ACC112 (cell line): Measurements from ENCODE around the gene MADD.

Source experiments
- H2AFZ ChIP-seq: fragments of 200-600 bp; sonication (generic); one replicate; pipeline ENCODE4 v1.6.0; 2017; ENCODE audit warnings: antibody characterized with exemption, low read length; ENCODE audit not compliant: unreplicated experiment
- H3K27ac ChIP-seq: fragments of 200-600 bp; sonication (generic); 2 replicates; pipeline ENCODE4 v1.5.1; 2014; ENCODE audit warnings: low read depth, mild to moderate bottlenecking, antibody characterized with exemption, low read length, moderate library complexity
- H3K27me3 ChIP-seq: fragments of 200-600 bp; sonication (generic); 2 replicates; pipeline ENCODE4 v1.6.1; 2014; ENCODE audit warnings: mild to moderate bottlenecking, antibody characterized with exemption, low read length, moderate library complexity, mixed read lengths; ENCODE audit not compliant: insufficient read depth
- H3K36me3 ChIP-seq: fragments of 200-600 bp; sonication (generic); 2 replicates; pipeline ENCODE4 v1.6.1; 2016; ENCODE audit warnings: mild to moderate bottlenecking, antibody characterized with exemption, low read length, moderate library complexity, mixed read lengths; ENCODE audit not compliant: insufficient read depth
- H3K4me1 ChIP-seq: fragments of 200-600 bp; sonication (generic); one replicate; pipeline ENCODE4 v1.6.1; 2016; ENCODE audit warnings: low read length, mixed read lengths; ENCODE audit not compliant: insufficient read depth, unreplicated experiment, control insufficient read depth
- H3K4me3 ChIP-seq: fragments of 200-600 bp; sonication (generic); 2 replicates; pipeline ENCODE4 v1.5.1; 2014; ENCODE audit warnings: mild to moderate bottlenecking, low read depth, low read length
- H3K79me2 ChIP-seq: fragments of 200-600 bp; sonication (generic); one replicate; pipeline ENCODE4 v1.6.0; 2016; ENCODE audit warnings: low read length; ENCODE audit not compliant: control insufficient read depth, unreplicated experiment, insufficient read depth

The MADD gene

DNA sequence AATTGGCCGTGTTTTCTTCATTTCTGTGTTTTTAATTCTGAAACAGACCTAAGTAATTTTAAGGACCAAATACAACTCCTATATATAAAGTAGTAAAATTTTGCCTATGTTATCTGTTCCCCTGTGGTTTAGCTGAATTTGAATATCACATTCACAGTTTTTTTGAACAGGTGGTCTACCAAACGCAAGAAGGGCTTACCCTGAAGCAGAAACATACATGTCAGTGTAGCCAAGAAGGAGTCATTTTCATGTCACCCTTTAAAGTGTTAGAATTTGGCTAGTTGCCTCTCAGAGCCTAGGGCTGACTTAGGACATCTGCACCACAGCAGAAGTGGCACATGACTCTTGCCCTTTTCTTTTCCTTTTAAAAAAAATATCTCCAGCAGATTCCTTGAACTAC is 48.2 kb downstream of the MADD start:
- Histone ChIP-seq H3K27ac (no peak overlapping the region), H3K4me3 (no peak overlapping the region)

GRCh38 chr11:47324520-47324919 is 54.6 kb downstream of the MADD start:
- Histone ChIP-seq H3K79me2 (no peaks in the 10 kb centered on the region), H3K4me3 (no peak overlapping the region), H3K36me3 (0 out of 2 replicates have a peak, but pooled peaks cover 4% of the 10 kb centered on the region), H3K27ac (no peak overlapping the region), H3K4me1 (no peaks in the 10 kb centered on the region), H3K27me3 (no peaks in the 10 kb centered on the region), H2AFZ (no peak overlapping the region)

More for the DNA sequence above, 48.2 kb downstream of the MADD start:
- no peaks in the 10 kb centered on the region for H3K27me3 ChIP-seq
- H3K4me1 ChIP-seq = no peaks in the 10 kb centered on the region
- 0 out of 2 replicates have a peak, but pooled peaks cover 4% of the 10 kb centered on the region for H3K36me3 ChIP-seq
- H2AFZ ChIP-seq = no peak overlapping the region
- H3K79me2 ChIP-seq = no peaks in the 10 kb centered on the region

GRCh38 chr11:47325271-47326041 is 55.5 kb downstream of the MADD start:
- Histone ChIP-seq H3K79me2 (no peaks in the 10 kb centered on the region), H2AFZ (no peak overlapping the region), H3K36me3 (0 out of 2 replicates have a peak, but pooled peaks cover 4% of the 10 kb centered on the region), H3K27me3 (no peaks in the 10 kb centered on the region), H3K4me1 (no peaks in the 10 kb centered on the region), H3K27ac (no peak overlapping the region), H3K4me3 (no peak overlapping the region)

GRCh38 chr11:47326198-47326597 is 56.3 kb downstream of the MADD start:
- no peaks in the 10 kb centered on the region for H3K79me2 ChIP-seq

GRCh38 chr11:47327025-47327424 is 57.1 kb downstream of the MADD start:
- no peaks in the 10 kb centered on the region for H3K4me1 ChIP-seq
- H3K79me2 ChIP-seq = no peaks in the 10 kb centered on the region
- no peak overlapping the region for H3K4me3 ChIP-seq
- H2AFZ ChIP-seq = no peak overlapping the region
- no peaks in the 10 kb centered on the region for H3K27me3 ChIP-seq
- no peak overlapping the region for H3K27ac ChIP-seq
- no peaks in the 10 kb centered on the region for H3K36me3 ChIP-seq

More at GRCh38 chr11:47326198-47326597, 56.3 kb downstream of the MADD start:
- no peaks in the 10 kb centered on the region for H3K27me3 ChIP-seq
- H3K4me1 ChIP-seq = no peaks in the 10 kb centered on the region
- no peak overlapping the region for H3K27ac ChIP-seq
- H3K4me3 ChIP-seq = no peak overlapping the region
- H3K36me3 ChIP-seq = 0 out of 2 replicates have a peak, but pooled peaks cover 4% of the 10 kb centered on the region
- H2AFZ ChIP-seq = no peak overlapping the region

DNA sequence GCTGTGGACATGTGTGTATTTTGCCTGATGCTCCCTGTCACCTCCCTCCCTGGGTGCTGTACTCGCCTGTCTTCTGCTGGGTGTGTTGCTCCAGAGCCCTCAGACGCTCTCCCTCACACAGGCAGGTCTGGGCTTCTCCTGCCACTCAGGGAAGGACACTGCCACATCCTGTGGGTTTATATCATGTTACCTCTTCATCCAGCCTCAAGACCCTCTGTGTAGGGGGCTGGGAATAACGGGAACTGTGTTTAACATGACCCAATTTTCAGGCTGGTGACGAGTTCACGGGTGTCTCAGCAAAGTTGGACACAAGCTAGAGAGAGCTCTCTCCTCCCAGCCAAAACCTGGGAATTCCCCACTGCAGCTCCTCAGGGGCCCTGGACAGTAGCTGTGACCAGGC is 58.0 kb downstream of the MADD start:
- no peaks in the 10 kb centered on the region for H3K36me3 ChIP-seq

GRCh38 chr11:47328449-47329390 is 58.8 kb downstream of the MADD start:
- H3K27me3 ChIP-seq = no peaks in the 10 kb centered on the region

More for the DNA sequence above, 58.0 kb downstream of the MADD start:
- Histone ChIP-seq H3K79me2 (no peaks in the 10 kb centered on the region), H2AFZ (no peak overlapping the region), H3K27me3 (no peaks in the 10 kb centered on the region), H3K4me3 (no peak overlapping the region), H3K4me1 (no peaks in the 10 kb centered on the region), H3K27ac (no peak overlapping the region)

DNA sequence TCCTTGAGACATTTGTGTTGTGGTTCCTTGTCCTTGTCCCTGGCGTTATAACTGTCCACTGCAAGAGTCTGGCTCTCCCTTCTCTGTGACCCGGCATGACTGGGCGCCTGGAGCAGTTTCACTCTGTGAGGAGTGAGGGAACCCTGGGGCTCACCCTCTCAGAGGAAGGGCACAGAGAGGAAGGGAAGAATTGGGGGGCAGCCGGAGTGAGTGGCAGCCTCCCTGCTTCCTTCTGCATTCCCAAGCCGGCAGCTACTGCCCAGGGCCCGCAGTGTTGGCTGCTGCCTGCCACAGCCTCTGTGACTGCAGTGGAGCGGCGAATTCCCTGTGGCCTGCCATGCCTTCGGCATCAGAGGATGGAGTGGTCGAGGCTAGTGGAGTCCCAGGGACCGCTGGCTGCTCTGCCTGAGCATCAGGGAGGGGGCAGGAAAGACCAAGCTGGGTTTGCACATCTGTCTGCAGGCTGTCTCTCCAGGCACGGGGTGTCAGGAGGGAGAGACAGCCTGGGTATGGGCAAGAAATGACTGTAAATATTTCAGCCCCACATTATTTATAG is 59.6 kb downstream of the MADD start:
- no peaks in the 10 kb centered on the region for H3K79me2 ChIP-seq
- no peak overlapping the region for H2AFZ ChIP-seq
- no peaks in the 10 kb centered on the region for H3K4me1 ChIP-seq
- no peak overlapping the region for H3K4me3 ChIP-seq
- H3K27ac ChIP-seq = no peak overlapping the region
- no peaks in the 10 kb centered on the region for H3K27me3 ChIP-seq
- H3K36me3 ChIP-seq = no peaks in the 10 kb centered on the region

More at GRCh38 chr11:47328449-47329390, 58.8 kb downstream of the MADD start:
- H3K27ac ChIP-seq = no peak overlapping the region
- no peaks in the 10 kb centered on the region for H3K36me3 ChIP-seq
- H2AFZ ChIP-seq = no peak overlapping the region
- H3K79me2 ChIP-seq = no peaks in the 10 kb centered on the region
- no peak overlapping the region for H3K4me3 ChIP-seq
- no peaks in the 10 kb centered on the region for H3K4me1 ChIP-seq

- Histone ChIP-seq H2AFZ (no peak overlapping the region), H3K27ac (no peak overlapping the region), H3K79me2 (no peaks in the 10 kb centered on the region), H3K4me3 (no peak overlapping the region), H3K27me3 (no peaks in the 10 kb centered on the region), H3K4me1 (no peaks in the 10 kb centered on the region), H3K36me3 (no peaks in the 10 kb centered on the region)
These were observed 60.3 kb downstream of the MADD start for GRCh38 chr11:47329987-47330931.
